CD4-positive, alpha-beta T cell treated with Interferon alpha-2 for 1 hour (primary cell): ENCODE data around the gene USP21.

Experiments used
- DNase-seq, 2 donors: peaks; one replicate each; pipeline ENCODE4 v3.0.0-alpha.2; 2020 to 2022

The USP21 gene

DNA sequence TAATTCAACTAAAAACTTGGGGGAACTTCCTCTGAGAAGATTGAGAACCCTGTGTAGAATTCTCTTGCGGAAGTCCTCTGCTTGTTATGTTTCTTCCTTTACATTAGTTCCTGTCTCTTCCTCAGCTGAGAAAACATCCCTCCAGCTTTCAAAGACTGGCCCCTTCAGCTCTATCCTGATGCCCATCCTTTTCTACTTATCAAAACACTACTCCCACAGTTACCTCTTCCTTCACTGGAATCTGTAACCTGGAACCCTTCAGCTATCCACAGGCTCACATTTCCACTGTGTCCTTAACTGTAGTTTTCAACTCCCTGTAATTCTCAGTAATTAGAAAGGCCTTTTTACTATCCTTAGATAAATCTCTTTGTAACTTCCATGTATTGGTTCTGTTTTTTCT is 20.9 kb upstream of the USP21 start:
- no peak for DNase-seq

DNA sequence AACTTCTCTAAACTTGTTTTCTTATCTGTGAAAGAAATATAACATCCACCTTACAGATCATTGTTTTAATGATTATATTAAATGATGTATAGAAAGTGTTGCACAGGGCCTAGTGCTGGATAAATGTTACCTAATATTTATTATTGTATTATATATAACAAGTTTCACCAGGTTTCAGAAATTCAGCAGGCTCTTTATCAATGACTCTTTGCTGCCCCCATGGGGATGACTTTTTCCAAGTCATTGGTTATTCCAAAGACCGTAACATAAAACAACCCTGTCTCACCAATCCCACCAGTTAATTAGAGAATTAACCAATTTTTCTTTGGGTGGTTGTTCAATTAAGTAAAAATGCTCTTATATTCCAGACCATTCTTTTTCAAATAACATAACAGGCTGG is 19.5 kb upstream of the USP21 start:
- DNase-seq, result peak; percentile 50 to 71

- no peak for DNase-seq
These were observed 18.4 kb upstream of the USP21 start for GRCh38 chr1:161140755-161141400.

GRCh38 chr1:161145832-161146231 is 13.5 kb upstream of the USP21 start:
- DNase-seq, result no peak

GRCh38 chr1:161153176-161153575 is 6.1 kb upstream of the USP21 start:
- DNase-seq, result no peak

GRCh38 chr1:161153682-161154337 is 5.5 kb upstream of the USP21 start, which contains the start of gene UFC1:
TSS of gene UFC1 (plus strand) at chr1:161153978. CDS start at chr1:161153998, 20 bp downstream.
- peak; percentile 87 to 92 for DNase-seq

GRCh38 chr1:161157867-161158266 is 1.4 kb upstream of the USP21 start:
- DNase-seq, result no peak

DNA sequence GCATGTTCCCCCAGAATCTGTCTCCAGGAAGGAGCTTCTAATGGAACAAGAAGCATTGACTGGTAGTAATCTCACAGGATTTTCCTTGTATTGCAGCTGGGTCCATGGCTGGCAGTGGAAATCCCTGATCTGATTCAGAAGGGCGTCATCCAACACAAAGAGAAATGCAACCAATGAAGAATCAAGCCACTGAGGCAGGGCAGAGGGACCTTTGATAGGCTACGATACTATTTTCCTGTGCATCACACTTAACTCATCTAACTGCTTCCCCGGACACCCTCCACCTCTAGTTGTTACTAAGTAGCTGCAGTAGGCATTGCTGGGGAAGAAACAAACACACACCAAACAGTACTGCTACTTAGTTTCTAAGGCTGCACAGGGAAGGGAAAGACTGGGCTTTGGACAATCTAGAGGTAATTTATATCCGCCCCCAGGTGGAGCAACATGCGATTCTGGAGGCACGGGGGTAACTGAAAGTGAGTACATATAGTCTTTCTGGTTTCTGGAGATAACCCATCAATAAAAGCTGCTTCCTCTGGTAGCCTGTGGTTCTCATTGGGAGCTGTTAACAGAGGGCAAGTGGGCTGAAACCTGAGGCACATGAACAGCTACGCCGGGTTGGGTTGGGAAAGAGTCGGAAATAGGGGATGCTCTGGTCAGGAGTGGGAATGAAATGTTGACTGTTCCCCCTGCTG is 837 bp upstream of the USP21 start:
- no peak for DNase-seq

- no peak for DNase-seq
These were observed 578 bp downstream of the USP21 start for GRCh38 chr1:161159913-161160243.

- no peak for DNase-seq
These were observed 1.4 kb downstream of the USP21 start for GRCh38 chr1:161160671-161161145.

DNA sequence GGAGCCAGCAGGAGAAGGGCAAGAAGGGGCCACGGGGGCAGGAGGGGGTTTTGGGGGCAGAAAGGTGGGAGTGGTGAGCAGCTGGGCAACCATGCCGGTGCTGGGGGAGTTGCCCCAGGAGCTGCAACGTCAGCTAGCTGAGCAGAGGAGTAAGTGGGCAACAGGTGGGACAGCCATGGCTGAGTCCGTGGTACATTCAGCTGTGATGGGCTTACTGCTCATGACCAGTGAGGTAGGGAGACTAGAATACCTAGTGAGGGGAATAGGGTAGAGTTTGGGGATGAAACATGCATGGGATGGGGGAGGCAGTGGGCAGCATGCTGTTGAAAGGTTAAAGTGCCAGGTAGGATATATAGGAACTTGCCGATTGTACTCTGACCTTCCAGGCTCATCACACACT is 2.4 kb downstream of the USP21 start:
- no peak for DNase-seq

- DNase-seq, result no peak
These were observed 2.8 kb downstream of the USP21 start for GRCh38 chr1:161162052-161162451.

DNA sequence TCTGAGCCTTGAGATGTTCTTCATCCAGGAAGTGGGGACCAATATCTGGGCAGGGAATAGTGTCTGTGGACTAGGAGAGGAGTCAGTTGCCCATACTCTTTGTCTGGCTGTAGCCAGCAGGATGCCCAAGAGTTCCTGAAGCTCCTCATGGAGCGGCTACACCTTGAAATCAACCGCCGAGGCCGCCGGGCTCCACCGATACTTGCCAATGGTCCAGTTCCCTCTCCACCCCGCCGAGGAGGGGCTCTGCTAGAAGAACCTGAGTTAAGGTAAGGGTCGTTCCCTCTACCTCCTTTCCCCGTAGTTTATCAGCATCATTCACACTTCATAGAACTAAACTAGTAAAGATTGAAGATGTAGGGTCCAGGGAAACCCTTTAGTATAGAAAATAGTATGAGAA is 3.5 kb downstream of the USP21 start:
- DNase-seq, result no peak

GRCh38 chr1:161163793-161164192 is 4.5 kb downstream of the USP21 start:
- no peak for DNase-seq

GRCh38 chr1:161164901-161165610 is 5.8 kb downstream of the USP21 start:
- DNase-seq, result no peak

DNA sequence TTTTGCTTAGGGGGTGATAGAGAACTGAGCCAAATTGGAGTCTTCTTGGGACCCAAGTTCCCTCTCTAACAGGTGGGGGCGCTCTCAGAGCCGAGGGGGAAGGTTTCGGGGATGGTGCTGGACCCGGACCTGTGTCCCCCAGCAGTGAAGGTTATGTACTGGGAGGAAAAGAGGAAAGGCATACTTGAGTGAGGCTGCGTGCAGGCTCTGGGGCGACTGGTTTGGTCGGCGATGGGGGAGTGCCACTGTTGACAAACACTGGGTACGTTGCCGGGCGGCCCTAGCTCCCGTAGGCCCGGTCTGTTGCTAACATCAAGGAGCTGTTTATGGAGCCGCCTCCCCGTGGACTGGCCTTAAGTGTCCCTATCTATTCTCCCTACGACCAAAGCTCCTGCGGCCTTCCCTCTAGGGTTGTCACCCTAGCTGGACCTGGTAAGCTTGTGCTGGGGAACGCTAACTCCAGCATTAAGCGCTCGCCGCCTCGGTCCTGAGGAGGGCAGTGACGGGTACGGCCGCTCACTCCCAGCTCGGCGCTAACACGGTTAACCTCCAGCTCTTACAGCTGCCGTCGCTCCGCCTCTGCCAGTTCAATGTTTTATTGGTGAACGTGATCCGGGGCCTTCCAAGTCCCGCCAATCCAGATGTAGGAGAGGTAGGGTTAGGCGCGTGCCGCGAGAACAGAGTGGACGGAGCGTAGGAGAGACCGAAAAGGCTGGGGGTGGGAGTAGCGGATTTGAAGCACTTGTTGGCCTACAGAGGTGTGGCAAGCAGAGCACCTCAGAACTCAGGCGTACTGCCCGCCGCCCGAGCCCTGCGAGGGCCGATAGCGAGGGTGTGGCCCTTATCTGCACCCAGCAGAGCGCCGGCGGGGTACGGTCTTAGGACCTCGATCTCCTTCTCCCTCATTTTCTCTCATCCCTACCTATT is 6.7 kb downstream of the USP21 start, which contains the start of gene PPOX:
TSS of gene PPOX (plus strand) at position 685 of the 927 bp plus-strand sequence. CDS start 422 bp downstream, outside the sequence.
- DNase-seq, result peak; percentile 93 to 96

DNA sequence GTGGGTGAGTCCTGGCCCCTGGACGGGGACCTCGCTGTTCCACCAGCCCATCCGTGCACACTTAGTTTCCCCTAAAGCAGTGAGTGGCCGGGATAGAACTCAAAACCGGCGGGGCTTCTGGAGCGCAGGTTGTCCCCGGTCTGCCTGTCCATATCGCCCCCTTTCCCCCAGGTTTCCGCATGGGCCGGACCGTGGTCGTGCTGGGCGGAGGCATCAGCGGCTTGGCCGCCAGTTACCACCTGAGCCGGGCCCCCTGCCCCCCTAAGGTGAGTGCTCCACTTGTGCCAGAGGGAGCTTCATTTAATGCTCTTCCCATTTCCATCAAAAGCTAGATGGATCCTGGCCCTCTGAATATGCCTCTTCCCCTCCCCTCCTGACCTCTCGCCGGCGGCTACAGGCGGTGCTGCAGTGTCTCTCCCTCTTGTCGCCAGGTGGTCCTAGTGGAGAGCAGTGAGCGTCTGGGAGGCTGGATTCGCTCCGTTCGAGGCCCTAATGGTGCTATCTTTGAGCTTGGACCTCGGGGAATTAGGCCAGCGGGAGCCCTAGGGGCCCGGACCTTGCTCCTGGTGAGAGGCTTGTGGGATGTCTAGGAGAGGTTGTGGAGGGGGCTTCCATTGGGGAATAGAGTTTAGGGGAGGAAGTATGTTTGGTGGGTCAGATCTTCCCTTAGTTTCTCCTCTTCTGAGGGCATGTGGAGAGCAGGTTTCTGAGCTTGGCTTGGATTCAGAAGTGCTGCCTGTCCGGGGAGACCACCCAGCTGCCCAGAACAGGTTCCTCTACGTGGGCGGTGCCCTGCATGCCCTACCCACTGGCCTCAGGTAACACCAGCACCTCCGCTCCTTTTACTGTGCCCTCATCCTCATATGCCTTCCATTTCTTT is 7.6 kb downstream of the USP21 start:
- DNase-seq, result no peak

DNA sequence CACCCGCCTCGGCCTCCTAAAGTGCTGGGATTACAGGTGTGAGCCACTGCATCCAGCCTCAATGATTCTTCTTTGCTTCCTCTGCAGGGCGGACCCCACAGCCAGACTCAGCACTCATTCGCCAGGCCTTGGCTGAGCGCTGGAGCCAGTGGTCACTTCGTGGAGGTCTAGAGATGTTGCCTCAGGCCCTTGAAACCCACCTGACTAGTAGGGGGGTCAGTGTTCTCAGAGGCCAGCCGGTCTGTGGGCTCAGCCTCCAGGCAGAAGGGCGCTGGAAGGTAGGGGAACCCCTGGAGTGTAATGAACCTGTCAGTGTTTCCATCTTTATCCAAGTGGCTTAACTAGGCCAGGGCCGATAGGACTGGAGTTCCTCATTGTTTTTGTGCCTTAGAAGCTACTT is 9.6 kb downstream of the USP21 start:
- no peak for DNase-seq

- DNase-seq, result no peak
These were observed 11.9 kb downstream of the USP21 start for GRCh38 chr1:161171191-161171590.

GRCh38 chr1:161171696-161172095 is 12.4 kb downstream of the USP21 start:
- DNase-seq, result no peak

DNA sequence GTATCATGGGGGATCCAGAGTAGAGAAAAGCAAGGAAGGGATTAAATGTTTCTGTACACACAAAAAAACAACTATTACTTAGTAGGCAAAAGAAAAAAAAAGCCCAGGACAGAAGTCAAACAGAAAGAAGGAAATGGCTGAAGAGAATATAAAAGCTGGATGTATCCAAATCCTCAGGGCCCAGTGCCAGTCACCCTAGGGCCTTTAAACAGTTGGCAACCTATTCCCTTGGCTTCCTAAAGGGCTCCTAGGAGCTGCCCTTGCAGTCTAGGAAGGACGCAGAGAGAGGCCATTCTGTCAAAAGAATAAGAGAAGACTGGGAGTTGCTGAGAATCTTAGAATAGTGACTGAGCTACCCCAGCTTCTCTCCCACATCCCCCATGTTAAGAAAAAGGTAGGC is 13.0 kb downstream of the USP21 start:
- DNase-seq, result no peak
